Hepatocyte (in vitro differentiated cells): Measurements from ENCODE around the gene RNF183. TPM values are rescaled to one million over a fixed set of nuclear protein-coding genes. Genes with fewer than 3 reads are reported as not detected.

ENCODE experiments used
- DNase-seq: peaks from one replicate; pipeline ENCODE4 v3.0.0-alpha.2; 2016; ENCODE audit warnings: low spot score
- H2AFZ ChIP-seq: fragments of 200-600 bp; sonication (generic); 2 replicates; pipeline ENCODE4 v1.6.0; 2016; ENCODE audit warnings: antibody characterized with exemption, mild to moderate bottlenecking
- H3K27ac ChIP-seq: fragments of 200-600 bp; sonication (generic); 2 replicates; pipeline ENCODE4 v1.5.1; 2016; ENCODE audit warnings: mild to moderate bottlenecking
- H3K27me3 ChIP-seq: fragments of 200-600 bp; sonication (generic); 2 replicates; pipeline ENCODE4 v1.6.1; 2016
- H3K36me3 ChIP-seq: fragments of 200-600 bp; sonication (generic); replicated peaks from 2 replicates; pipeline ENCODE4 v1.5.1; 2016; ENCODE audit warnings: low read depth; ENCODE audit not compliant: insufficient read depth
- H3K4me1 ChIP-seq: fragments of 200-600 bp; sonication (generic); 2 replicates; pipeline ENCODE4 v1.5.1; 2016; ENCODE audit warnings: mild to moderate bottlenecking, moderate library complexity; ENCODE audit not compliant: insufficient read depth
- H3K4me2 ChIP-seq: fragments of 200-600 bp; sonication (generic); 2 replicates; pipeline ENCODE4 v1.6.0; 2016
- H3K4me3 ChIP-seq: fragments of 200-600 bp; sonication (generic); 2 replicates; pipeline ENCODE4 v1.5.1; 2016; ENCODE audit warnings: mild to moderate bottlenecking
- H3K79me2 ChIP-seq: fragments of 200-600 bp; sonication (generic); 2 replicates; pipeline ENCODE4 v1.6.0; 2017; ENCODE audit warnings: mild to moderate bottlenecking
- H3K9me2 ChIP-seq: fragments of 200-600 bp; sonication (generic); replicated peaks from 2 replicates; pipeline ENCODE4 v1.6.0; 2017; ENCODE audit warnings: mild to moderate bottlenecking; ENCODE audit not compliant: insufficient read depth
- H3K9me3 ChIP-seq: fragments of 200-600 bp; sonication (generic); 2 replicates; pipeline ENCODE4 v1.5.1; 2016; ENCODE audit warnings: low read depth, mild to moderate bottlenecking
- H4K20me1 ChIP-seq: fragments of 200-600 bp; sonication (generic); 2 replicates; pipeline ENCODE4 v1.6.0; 2016; ENCODE audit warnings: mild to moderate bottlenecking; ENCODE audit not compliant: insufficient read depth, poor library complexity, severe bottlenecking
- CTCF ChIP-seq: fragments of 200-600 bp; sonication (generic); IDR thresholded peaks from 2 replicates; pipeline ENCODE4 v1.5.1; 2016; ENCODE audit warnings: antibody characterized with exemption, mild to moderate bottlenecking; ENCODE audit not compliant: poor library complexity
- EZH2 ChIP-seq: fragments of 200-600 bp; sonication (generic); IDR thresholded peaks from 2 replicates; pipeline ENCODE4 v1.6.1; 2016; ENCODE audit warnings: antibody characterized with exemption, mild to moderate bottlenecking, borderline replicate concordance
- EZH2phosphoT487 ChIP-seq: fragments of 200-600 bp; sonication (generic); IDR thresholded peaks from one replicate; pipeline ENCODE4 v1.6.1; 2018; ENCODE audit warnings: antibody characterized with exemption, mild to moderate bottlenecking, low read depth, moderate library complexity; ENCODE audit not compliant: unreplicated experiment, severe bottlenecking
- WGBS: methylation state at CpG from one replicate; pipeline ENCODE4 v1.1.6; 2016; ENCODE audit warnings: low lambda C conversion rate; ENCODE audit errors: missing lambda C conversion rate; 5-methylcytosine and 5-hydroxymethylcytosine counted together
- polyA plus RNA-seq: library from polyadenylated mRNA; unstranded; fragments of >200 nt; fragmentation: Nextera tagmentation; extraction: Ambion mirVana; gene quantifications from 2 replicates; pipeline ENCODE4 v1.2.1, GENCODE V29; 2016
- total RNA-seq: library from RNA; depleted of rRNA; stranded (reverse); fragments of >200 nt; gene quantifications from 2 replicates; pipeline ENCODE4 v1.2.3, GENCODE V29; 2014

The RNF183 gene
- total and polyA plus RNA-seq, 2 experiments from 2014 or later: 0.21 to 0.43 TPM

DNA sequence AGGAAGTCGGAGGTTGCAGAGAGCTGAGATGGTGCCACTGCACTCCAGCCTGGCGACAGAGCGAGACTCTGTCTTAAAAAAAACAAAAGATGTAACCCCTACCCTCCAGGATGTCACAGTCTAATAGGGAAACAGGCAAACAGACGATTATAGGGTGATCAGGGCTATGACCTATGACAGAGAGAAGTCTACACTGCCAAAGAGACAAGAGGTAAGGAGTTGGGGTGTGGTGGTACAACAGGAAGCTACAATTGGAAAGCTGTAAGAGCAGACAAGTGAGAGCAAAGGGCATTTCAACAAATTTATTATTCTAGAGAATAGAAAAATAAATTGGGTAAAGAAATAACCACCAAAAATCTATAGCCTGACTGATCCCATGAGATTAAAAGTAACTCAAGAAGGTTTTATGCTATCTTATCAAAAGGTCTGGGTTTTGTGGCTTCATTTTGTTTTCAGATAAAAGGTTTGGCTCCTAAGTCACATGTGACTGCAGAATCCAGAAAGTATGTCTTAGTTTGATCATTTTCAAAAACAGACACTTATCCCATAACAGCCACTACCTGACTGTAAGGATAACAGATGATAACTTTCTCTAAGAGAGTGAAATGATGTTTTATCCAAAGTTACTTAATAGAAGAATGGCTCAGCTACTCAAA is 35.1 kb downstream of the RNF183 start:
- no peak overlapping the region for H3K27ac ChIP-seq
- no peaks in the 10 kb centered on the region for H3K9me3 ChIP-seq
- no peak overlapping the region for H3K4me2 ChIP-seq
- H3K27me3 ChIP-seq: no peaks in the 10 kb centered on the region
- no peak overlapping the region for H3K4me3 ChIP-seq
- peaks cover 1% of the 10 kb centered on the region for H3K79me2 ChIP-seq
- no peak overlapping the region for H2AFZ ChIP-seq
- H3K36me3 ChIP-seq: no peaks in the 10 kb centered on the region
- H3K9me2 ChIP-seq: no peaks in the 10 kb centered on the region
- H3K4me1 ChIP-seq: no peaks in the 10 kb centered on the region
- no peak for TF ChIP-seq EZH2
- no peak for TF ChIP-seq CTCF
- no peak for TF ChIP-seq EZH2phosphoT487
- 95% methylated on average over 4 of the region's 4 CpGs for WGBS
- DNase-seq: no peak
- H4K20me1 ChIP-seq: no peaks in the 10 kb centered on the region

DNA sequence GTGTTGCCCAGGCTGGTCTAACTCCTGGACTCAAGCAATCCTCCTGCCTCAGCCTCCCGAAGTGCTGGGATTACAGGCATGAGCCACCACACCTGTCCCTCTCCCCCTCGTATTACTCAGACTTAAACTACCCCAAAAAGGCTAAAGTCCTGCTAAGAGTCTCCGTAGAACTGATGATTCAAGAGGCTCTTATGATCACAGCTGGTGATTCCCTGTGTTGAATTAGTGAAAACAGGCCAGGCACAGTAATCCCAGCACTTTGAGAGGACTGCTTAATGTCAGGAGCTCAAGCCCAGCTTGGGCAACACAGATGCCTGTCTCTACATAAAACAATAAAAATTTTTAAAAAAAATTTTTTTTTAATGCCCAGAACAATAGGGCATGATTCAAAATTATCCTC is 37.0 kb downstream of the RNF183 start:
- Histone ChIP-seq H3K27me3 (no peaks in the 10 kb centered on the region), H2AFZ (no peak overlapping the region), H3K9me2 (no peaks in the 10 kb centered on the region), H3K27ac (no peak overlapping the region), H3K36me3 (no peaks in the 10 kb centered on the region), H4K20me1 (no peaks in the 10 kb centered on the region), H3K4me1 (no peaks in the 10 kb centered on the region), H3K4me2 (no peak overlapping the region), H3K79me2 (no peaks in the 10 kb centered on the region), H3K4me3 (no peak overlapping the region), H3K9me3 (no peaks in the 10 kb centered on the region)
- DNase-seq: no peak
- WGBS: 73% methylated on average over 3 of the region's 3 CpGs
- TF ChIP-seq CTCF (no peak), EZH2 (no peak), EZH2phosphoT487 (no peak)

- no peak for TF ChIP-seq EZH2
- TF ChIP-seq CTCF: no peak
- TF ChIP-seq EZH2phosphoT487: no peak
- H3K4me3 ChIP-seq: no peak overlapping the region
- H3K27ac ChIP-seq: no peak overlapping the region
- no peaks in the 10 kb centered on the region for H3K79me2 ChIP-seq
- H3K36me3 ChIP-seq: no peaks in the 10 kb centered on the region
- DNase-seq: no peak
- no peaks in the 10 kb centered on the region for H3K9me2 ChIP-seq
- H3K27me3 ChIP-seq: no peaks in the 10 kb centered on the region
- WGBS: 94% methylated on average over 1 of the region's 1 CpG
- H4K20me1 ChIP-seq: no peaks in the 10 kb centered on the region
- H2AFZ ChIP-seq: no peak overlapping the region
- H3K4me1 ChIP-seq: no peaks in the 10 kb centered on the region
- H3K9me3 ChIP-seq: no peaks in the 10 kb centered on the region
- H3K4me2 ChIP-seq: no peak overlapping the region
Observed at GRCh38 chr9:113261917-113262671, 41.1 kb downstream of the RNF183 start.
